Epithelial cell of alveolus of lung (primary cell): ENCODE results near the gene ZNF146. TPM values are rescaled to one million over a fixed set of nuclear protein-coding genes. Genes with fewer than 3 reads are reported as not detected.

ENCODE experiments used
- total RNA-seq: library from RNA; depleted of rRNA; stranded (reverse); fragments of >200 nt; gene quantifications from 2 replicates; pipeline ENCODE4 v1.2.1, GENCODE V29; 2015

Gene ZNF146
- 65.7 and 108 TPM in 2 replicates for total RNA-seq

GRCh38 chr19:36214386-36215275 is at the start of gene ZNF146, which contains the start of gene ZNF565:
Gene ZNF146 (plus strand): TSS chr19:36215106. CDS start chr19:36236441, 21,335 bp downstream.
Gene ZNF565 (minus strand): TSS chr19:36214665. CDS start chr19:36201985, 12,680 bp downstream.

Other genes with a start within 250 kb of the ZNF146 start
- gene SDHAF1, start 219.9 kb upstream of the ZNF146 start, total RNA-seq: 35.6 and 42.5 TPM in 2 replicates
- 0.08 and 1.2 TPM in 2 replicates for gene SYNE4, start 206.3 kb upstream of the ZNF146 start, total RNA-seq
- gene ALKBH6, start 200.9 kb upstream of the ZNF146 start, total RNA-seq: 38.8 and 39.5 TPM in 2 replicates
- 14.1 and 36.4 TPM in 2 replicates for gene CLIP3, start 182.2 kb upstream of the ZNF146 start, total RNA-seq
- gene THAP8, start 160.8 kb upstream of the ZNF146 start, total RNA-seq: 5.3 and 7.9 TPM in 2 replicates
- gene WDR62, start 160.2 kb upstream of the ZNF146 start, total RNA-seq: 1.0 and 5.0 TPM in 2 replicates
- gene OVOL3, start 104.0 kb upstream of the ZNF146 start, total RNA-seq: not detected in 2 replicates
- gene POLR2I, start 100.2 kb upstream of the ZNF146 start, total RNA-seq: 20.4 and 69.3 TPM in 2 replicates
- gene TBCB, start 99.6 kb upstream of the ZNF146 start, total RNA-seq: 137 and 315 TPM in 2 replicates
- gene CAPNS1, start 75.0 kb upstream of the ZNF146 start, total RNA-seq: 155 and 343 TPM in 2 replicates
- 14.1 and 22.6 TPM in 2 replicates for gene COX7A1, start 62.7 kb upstream of the ZNF146 start, total RNA-seq
- 1.4 and 3.1 TPM in 2 replicates for gene ZNF565, start 441 bp upstream of the ZNF146 start, total RNA-seq
- gene ZFP14, start 164.1 kb downstream of the ZNF146 start, total RNA-seq: 0.78 and 3.2 TPM in 2 replicates
- gene ZFP82, start 203.5 kb downstream of the ZNF146 start, total RNA-seq: 4.4 and 6.8 TPM in 2 replicates